ENCODE data around the gene BBS9. TPM values are rescaled to one million over a fixed set of nuclear protein-coding genes. Genes with fewer than 3 reads are reported as not detected.
A peak's percentile ranks its signal among the peaks of the same experiment; 100 is the strongest.

The BBS9 gene
- total and polyA plus RNA-seq, 2 of the 4 experiments (the other 2 are of a cell fraction) = 7.9 to 9.5 TPM

GRCh38 chr7:33261585-33261984, 132.2 kb downstream of the BBS9 start:
- in situ Hi-C loops (cut with MboI; ENCODE audit: low sequenced_read_pairs) (no loop called here), intact Hi-C loops (cut with micrococcal nuclease) (no loop called here), dilution Hi-C loops (cut with HindIII; ENCODE audit: low sequenced_read_pairs, unreplicated experiment) (no loop called here)
- ChIA-PET POLR2A (ENCODE audit: unreplicated experiment) (no interaction called here), CTCF (no interaction called here)
- Histone ChIP-seq H2AFZ (replicated peaks; ENCODE audit: low read length, poor library complexity) (no peak overlapping the region), H4K91ac (ENCODE audit: insufficient read depth, low read depth, low read length) (no peak overlapping the region), H3K23ac (ENCODE audit: low read depth, low read length) (no peak overlapping the region), H2AK9ac (replicated peaks; ENCODE audit: low read depth, low read length, poor library complexity) (no peak overlapping the region), H2BK5ac (ENCODE audit: low read depth, low read length, poor library complexity, severe bottlenecking) (no peak overlapping the region), H3K56ac (ENCODE audit: extremely low read depth, insufficient read depth, low read length) (no peak overlapping the region), H3K9me1 (ENCODE audit: insufficient read depth, low read length) (no peaks in the 10 kb centered on the region), H3K9me3 (ENCODE audit: control insufficient read depth, insufficient read depth, low read length) (no peaks in the 10 kb centered on the region), H4K5ac (ENCODE audit: low read depth, low read length) (no peak overlapping the region), H4K20me1 (ENCODE audit: insufficient read depth, low read length) (no peaks in the 10 kb centered on the region), H3K9ac (ENCODE audit: low read depth, low read length) (no peak overlapping the region), H3K4me1 (ENCODE audit: control insufficient read depth, insufficient read depth, low read length) (no peaks in the 10 kb centered on the region; the same call in 1 of the 2 replicates), H3K27ac (ENCODE audit: insufficient read depth, low read length) (no peak overlapping the region), H3K79me1 (ENCODE audit: low read depth in 1 of 2, low read length in 2 of 2) (no peaks in the 10 kb centered on the region; a peak in 1 of 4 replicates), H3K27me3 (ENCODE audit: control insufficient read depth, insufficient read depth, low read length) (no peaks in the 10 kb centered on the region), H3K4me2 (ENCODE audit: low read depth, low read length) (no peak overlapping the region), H3K4ac (ENCODE audit: low read depth, low read length) (no peak overlapping the region), H4K8ac (ENCODE audit: low read depth in 2 of 2, low read length in 2 of 2) (no peak overlapping the region), H3K36me3 (ENCODE audit: control insufficient read depth, insufficient read depth, low read length) (no peaks in the 10 kb centered on the region), H3K14ac (replicated peaks; ENCODE audit: low read depth, low read length) (no peak overlapping the region), H2AK5ac (ENCODE audit: low read depth, low read length) (no peak overlapping the region), H2BK120ac (ENCODE audit: low read depth, low read length) (no peak overlapping the region), H2BK15ac (ENCODE audit: low read depth, low read length) (no peak overlapping the region), H3K4me3 (ENCODE audit: insufficient read depth, low read depth, low read length) (no peak overlapping the region), H3K18ac (ENCODE audit: low read depth, low read length) (no peak overlapping the region), H2BK20ac (ENCODE audit: low read depth, low read length) (no peak overlapping the region)
- no TSS peak for BruUV-seq (replicated peaks)
- 0% methylated on average over 1 of the region's 3 CpGs; no CpG with 5 or more reads in 1 of the 2 experiments for WGBS, 2 experiments (ENCODE audit: extremely low coverage in 2 of 2, insufficient read length in 1 of 2)
- DNase-seq (peak; percentile 53), ATAC-seq (ENCODE audit: low read depth) (no peak)
- TF ChIP-seq FOS (IDR thresholded peaks at IDR 0.05; ENCODE audit: low read depth, low read length) (no peak), NFE2L2 (IDR thresholded peaks at IDR 0.05; ENCODE audit: low read depth, low read length) (no peak), CEBPB (IDR thresholded peaks at IDR 0.05; ENCODE audit: low read depth, low read length) (no peak), RFX5 (IDR thresholded peaks at IDR 0.05; ENCODE audit: low read depth, low read length) (no peak), MAZ (IDR thresholded peaks at IDR 0.05; ENCODE audit: borderline replicate concordance, low read depth, low read length) (no peak), BHLHE40 (IDR thresholded peaks at IDR 0.05; ENCODE audit: low read depth, low read length) (no peak), SMC3 (IDR thresholded peaks at IDR 0.05; ENCODE audit: low read depth, low read length) (no peak), POLR2A (IDR thresholded peaks at IDR 0.05; ENCODE audit: low read depth, low read length) (no peak), USF2 (IDR thresholded peaks at IDR 0.05; ENCODE audit: low read depth, low read length) (no peak), MXI1 (IDR thresholded peaks at IDR 0.05; ENCODE audit: borderline replicate concordance, low read depth, low read length) (no peak), CTCF (conservative IDR thresholded peaks at IDR 0.05; ENCODE audit: low read depth, low read length) (no peak)
